GM23338 (cell line): ENCODE data around the gene HTR6.

Experiments used
- CREB1 ChIP-seq: fragments of 250-450 bp; sonication (Bioruptor Pico); IDR thresholded peaks from 2 replicates; pipeline ENCODE4 v1.5.0; 2020; ENCODE audit warnings: low read depth, mild to moderate bottlenecking, moderate library complexity
- EZH2 ChIP-seq: fragments of 200-600 bp; sonication (generic); IDR thresholded peaks from one replicate; pipeline ENCODE4 v1.8.0; 2017; ENCODE audit warnings: antibody characterized with exemption, mild to moderate bottlenecking, low read depth; ENCODE audit not compliant: unreplicated experiment
- EZH2phosphoT487 ChIP-seq: fragments of 200-600 bp; sonication (generic); IDR thresholded peaks from one replicate; pipeline ENCODE4 v1.8.1; 2018; ENCODE audit warnings: antibody characterized with exemption; ENCODE audit not compliant: unreplicated experiment
- JUNB ChIP-seq: IDR thresholded peaks from one replicate; pipeline ENCODE4 v1.6.1; 2016; ENCODE audit warnings: antibody characterized with exemption; ENCODE audit not compliant: unreplicated experiment
- POLR2AphosphoS5 ChIP-seq: IDR thresholded peaks from 2 replicates; pipeline ENCODE4 v1.6.1; 2016; ENCODE audit warnings: antibody characterized with exemption, low read depth
- STAT1 ChIP-seq: IDR thresholded peaks from one replicate; pipeline ENCODE4 v1.6.1; 2016; ENCODE audit warnings: antibody characterized with exemption; ENCODE audit not compliant: unreplicated experiment
- TF ChIP-seq, protein P1 (sequence below), 2 experiments: fragments of 200-600 bp in 1 of 2; sonication (generic) in 1 of 2; conservative IDR thresholded peaks; 2 replicates each; pipeline versions ENCODE4 v1.5.1 to v1.6.1; 2016 to 2017; ENCODE audit warnings: antibody characterized with exemption in 2 of 2, low read depth in 2 of 2, mild to moderate bottlenecking in 2 of 2, moderate library complexity in 1 of 2
- TF ChIP-seq, protein P2 (sequence below): IDR thresholded peaks from 2 replicates; pipeline ENCODE4 v1.6.1; 2016; ENCODE audit warnings: antibody characterized with exemption
- TF ChIP-seq, protein P3 (sequence below): IDR thresholded peaks from one replicate; pipeline ENCODE4 v1.6.1; 2018; ENCODE audit warnings: antibody characterized with exemption; ENCODE audit not compliant: unreplicated experiment

DNA sequence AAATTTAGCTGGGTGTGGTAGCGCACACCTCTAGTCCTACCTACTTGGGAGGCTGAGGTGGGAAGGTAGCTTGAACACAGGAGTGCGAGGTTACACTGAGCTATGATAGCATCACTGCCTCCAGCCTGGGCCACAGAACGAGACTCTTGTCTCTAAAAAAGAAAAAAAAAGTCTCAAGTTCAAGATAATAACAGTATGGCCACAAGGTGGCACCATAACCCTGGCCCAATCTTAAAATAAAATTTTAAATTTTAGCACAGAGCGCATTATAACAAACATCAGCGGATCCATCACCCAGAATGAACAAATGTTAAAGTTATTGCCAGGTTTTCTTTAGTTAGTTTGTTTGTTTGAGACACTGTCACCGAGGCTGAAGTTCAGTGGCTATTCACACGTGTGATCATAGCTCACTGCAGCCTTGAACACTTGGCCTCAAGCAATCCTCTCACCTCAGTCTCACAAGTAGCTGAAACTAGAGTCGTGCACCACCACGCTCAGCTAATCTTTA is 2.9 kb upstream of the HTR6 start:
- TF ChIP-seq, protein P1, sequence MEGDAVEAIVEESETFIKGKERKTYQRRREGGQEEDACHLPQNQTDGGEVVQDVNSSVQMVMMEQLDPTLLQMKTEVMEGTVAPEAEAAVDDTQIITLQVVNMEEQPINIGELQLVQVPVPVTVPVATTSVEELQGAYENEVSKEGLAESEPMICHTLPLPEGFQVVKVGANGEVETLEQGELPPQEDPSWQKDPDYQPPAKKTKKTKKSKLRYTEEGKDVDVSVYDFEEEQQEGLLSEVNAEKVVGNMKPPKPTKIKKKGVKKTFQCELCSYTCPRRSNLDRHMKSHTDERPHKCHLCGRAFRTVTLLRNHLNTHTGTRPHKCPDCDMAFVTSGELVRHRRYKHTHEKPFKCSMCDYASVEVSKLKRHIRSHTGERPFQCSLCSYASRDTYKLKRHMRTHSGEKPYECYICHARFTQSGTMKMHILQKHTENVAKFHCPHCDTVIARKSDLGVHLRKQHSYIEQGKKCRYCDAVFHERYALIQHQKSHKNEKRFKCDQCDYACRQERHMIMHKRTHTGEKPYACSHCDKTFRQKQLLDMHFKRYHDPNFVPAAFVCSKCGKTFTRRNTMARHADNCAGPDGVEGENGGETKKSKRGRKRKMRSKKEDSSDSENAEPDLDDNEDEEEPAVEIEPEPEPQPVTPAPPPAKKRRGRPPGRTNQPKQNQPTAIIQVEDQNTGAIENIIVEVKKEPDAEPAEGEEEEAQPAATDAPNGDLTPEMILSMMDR (conservative IDR thresholded peaks at IDR 0.05; ENCODE audit: low read depth in 2 of 2), result peak; percentile 63 to 87
- TF ChIP-seq JUNB, result no peak
- TF ChIP-seq CREB1 (CRISPR knock-in tag), result no peak
- TF ChIP-seq EZH2phosphoT487, result no peak
- TF ChIP-seq, protein P2, sequence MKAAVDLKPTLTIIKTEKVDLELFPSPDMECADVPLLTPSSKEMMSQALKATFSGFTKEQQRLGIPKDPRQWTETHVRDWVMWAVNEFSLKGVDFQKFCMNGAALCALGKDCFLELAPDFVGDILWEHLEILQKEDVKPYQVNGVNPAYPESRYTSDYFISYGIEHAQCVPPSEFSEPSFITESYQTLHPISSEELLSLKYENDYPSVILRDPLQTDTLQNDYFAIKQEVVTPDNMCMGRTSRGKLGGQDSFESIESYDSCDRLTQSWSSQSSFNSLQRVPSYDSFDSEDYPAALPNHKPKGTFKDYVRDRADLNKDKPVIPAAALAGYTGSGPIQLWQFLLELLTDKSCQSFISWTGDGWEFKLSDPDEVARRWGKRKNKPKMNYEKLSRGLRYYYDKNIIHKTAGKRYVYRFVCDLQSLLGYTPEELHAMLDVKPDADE, result no peak
- TF ChIP-seq, protein P3, sequence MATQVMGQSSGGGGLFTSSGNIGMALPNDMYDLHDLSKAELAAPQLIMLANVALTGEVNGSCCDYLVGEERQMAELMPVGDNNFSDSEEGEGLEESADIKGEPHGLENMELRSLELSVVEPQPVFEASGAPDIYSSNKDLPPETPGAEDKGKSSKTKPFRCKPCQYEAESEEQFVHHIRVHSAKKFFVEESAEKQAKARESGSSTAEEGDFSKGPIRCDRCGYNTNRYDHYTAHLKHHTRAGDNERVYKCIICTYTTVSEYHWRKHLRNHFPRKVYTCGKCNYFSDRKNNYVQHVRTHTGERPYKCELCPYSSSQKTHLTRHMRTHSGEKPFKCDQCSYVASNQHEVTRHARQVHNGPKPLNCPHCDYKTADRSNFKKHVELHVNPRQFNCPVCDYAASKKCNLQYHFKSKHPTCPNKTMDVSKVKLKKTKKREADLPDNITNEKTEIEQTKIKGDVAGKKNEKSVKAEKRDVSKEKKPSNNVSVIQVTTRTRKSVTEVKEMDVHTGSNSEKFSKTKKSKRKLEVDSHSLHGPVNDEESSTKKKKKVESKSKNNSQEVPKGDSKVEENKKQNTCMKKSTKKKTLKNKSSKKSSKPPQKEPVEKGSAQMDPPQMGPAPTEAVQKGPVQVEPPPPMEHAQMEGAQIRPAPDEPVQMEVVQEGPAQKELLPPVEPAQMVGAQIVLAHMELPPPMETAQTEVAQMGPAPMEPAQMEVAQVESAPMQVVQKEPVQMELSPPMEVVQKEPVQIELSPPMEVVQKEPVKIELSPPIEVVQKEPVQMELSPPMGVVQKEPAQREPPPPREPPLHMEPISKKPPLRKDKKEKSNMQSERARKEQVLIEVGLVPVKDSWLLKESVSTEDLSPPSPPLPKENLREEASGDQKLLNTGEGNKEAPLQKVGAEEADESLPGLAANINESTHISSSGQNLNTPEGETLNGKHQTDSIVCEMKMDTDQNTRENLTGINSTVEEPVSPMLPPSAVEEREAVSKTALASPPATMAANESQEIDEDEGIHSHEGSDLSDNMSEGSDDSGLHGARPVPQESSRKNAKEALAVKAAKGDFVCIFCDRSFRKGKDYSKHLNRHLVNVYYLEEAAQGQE, result no peak
- no peak for TF ChIP-seq POLR2AphosphoS5
- TF ChIP-seq EZH2, result no peak
- no peak for TF ChIP-seq STAT1
